ENCODE measurements around the gene DDX39B. TPM values are rescaled to one million over a fixed set of nuclear protein-coding genes. Genes with fewer than 3 reads are reported as not detected.

Gene DDX39B
- total and polyA plus RNA-seq, 2 donors (not counting 3 experiments of a cell fraction or from before 2014, with no cell fraction given): 453 to 766 TPM

- H3K27me3 ChIP-seq (ENCODE audit: control insufficient read depth in 2 of 2, insufficient read depth in 2 of 2, low read length in 2 of 2): no peaks in the 10 kb centered on the region
- no peaks in the 10 kb centered on the region for H3K4me1 ChIP-seq (ENCODE audit: control insufficient read depth, extremely low read depth, insufficient read depth, low read length)
- TF ChIP-seq MYC (IDR thresholded peaks at IDR 0.05; ENCODE audit: low read depth, low read length) (no peak), MAX (IDR thresholded peaks at IDR 0.05; ENCODE audit: insufficient read depth, insufficient read length) (no peak), FOS (IDR thresholded peaks at IDR 0.05; ENCODE audit: borderline replicate concordance, insufficient read depth, low read length) (no peak), JUN (IDR thresholded peaks at IDR 0.05; ENCODE audit: borderline replicate concordance, insufficient read depth, insufficient read length, low read depth) (no peak), POLR2AphosphoS5 (IDR thresholded peaks at IDR 0.05; ENCODE audit: insufficient read depth, low read depth, low read length) (no peak), CTCF (IDR thresholded peaks at IDR 0.05; ENCODE audit: extremely low read depth in 1 of 2, insufficient read depth in 1 of 2, low read depth in 1 of 2, low read length in 2 of 2) (no peak), GATA2 (IDR thresholded peaks at IDR 0.05; ENCODE audit: insufficient read depth, insufficient read length, low read depth, low read length) (no peak), EZH2 (IDR thresholded peaks at IDR 0.05; ENCODE audit: borderline replicate concordance, low read depth, low read length, severe bottlenecking) (no peak), POLR2A (IDR thresholded peaks at IDR 0.05; ENCODE audit: low read depth, low read length) (no peak)
- no peak overlapping the region for H3K4me3 ChIP-seq (replicated peaks in 1 of 3; ENCODE audit: insufficient read depth in 1 of 3, low read depth in 1 of 3, low read length in 3 of 3)
- DNase-seq (ENCODE audit: low read depth, low spot score) (no peak), FAIRE-seq (no peak)
- H3K4me2 ChIP-seq (ENCODE audit: insufficient read depth, low read length): no peak overlapping the region
- no peaks in the 10 kb centered on the region for H3K36me3 ChIP-seq (ENCODE audit: control insufficient read depth in 2 of 2, extremely low read depth in 1 of 2, insufficient read depth in 2 of 2, low read length in 2 of 2)
- ChIA-PET POLR2A (no interaction called here), CTCF (interaction anchor here (4.2 to 32.6 kb wide), 3 partner anchors 11 to 21 kb away, joined by 16 to 1517 read pairs (median 286); partner anchors contain the start of genes ATP6V1G2, DDX39B, LST1 and NCR3)
- H3K79me2 ChIP-seq (ENCODE audit: control insufficient read depth, insufficient read depth, low read length): no peaks in the 10 kb centered on the region
- no peaks in the 10 kb centered on the region for H4K20me1 ChIP-seq (replicated peaks; ENCODE audit: control insufficient read depth, extremely low read depth, insufficient read depth, low read length)
- dilution Hi-C loops (cut with MboI; ENCODE audit: extremely low pct_ligation_motif_present, low sequenced_read_pairs): no loop called here
- H3K9me3 ChIP-seq (replicated peaks; ENCODE audit: control insufficient read depth, insufficient read depth, low read length): no peaks in the 10 kb centered on the region
- intact Hi-C loops (cut with micrococcal nuclease): no loop called here
- H3K27ac ChIP-seq (ENCODE audit: insufficient read depth, low read depth, low read length): no peak overlapping the region
- no peak overlapping the region for H2AFZ ChIP-seq (ENCODE audit: low read depth, low read length)
- no peak overlapping the region for H3K9ac ChIP-seq (replicated peaks; ENCODE audit: extremely low read depth, insufficient read depth, low read length)
- H3K9me1 ChIP-seq (replicated peaks; ENCODE audit: control insufficient read depth, extremely low read depth, insufficient read depth, low read length): no peaks in the 10 kb centered on the region
- BruUV-seq (replicated peaks): no TSS peak
Measured at GRCh38 chr6:31574106-31575061, 32.6 kb upstream of the DDX39B start.

All from endothelial cell of umbilical vein (primary cell).